ENCODE data around the gene BCL2L13. TPM values are rescaled to one million over a fixed set of nuclear protein-coding genes. Genes with fewer than 3 reads are reported as not detected.
"Not testable (repeated sequence)": the region's sequence is repeated elsewhere in the genome, so short reads cannot be mapped to it uniquely, and the experiment has no call there.

BCL2L13 gene
- total RNA-seq, 2 experiments from 2014 or later, result 23.5 to 24.9 TPM

GRCh38 chr22:17743661-17744411 is 105.3 kb downstream of the BCL2L13 start:
- ChIA-PET CTCF (interaction anchor here (2.2 to 4.6 kb wide), 3 partner anchors 9 to 41 kb away, joined by 6 to 37 read pairs (median 7); no protein-coding TSS in a partner anchor), POLR2A (no interaction called here)
- Mint-ChIP-seq H3K4me1 (peaks cover 6% of the 10 kb centered on the region), H3K27ac (no peak overlapping the region), H3K36me3 (ENCODE audit: low read depth) (no peaks in the 10 kb centered on the region), H3K27me3 (no peaks in the 10 kb centered on the region), H3K9me3 (no peaks in the 10 kb centered on the region), H3K4me3 (no peak overlapping the region)
- DNase-seq, result no peak

- H3K4me1 Mint-ChIP-seq, result peaks cover 6% of the 10 kb centered on the region
- H3K4me3 Mint-ChIP-seq, result no peak overlapping the region
- ChIA-PET POLR2A (no interaction called here), CTCF (interaction anchor here (2.2 to 4.6 kb wide), 2 partner anchors 8 to 40 kb away, joined by 6 to 37 read pairs; no protein-coding TSS in a partner anchor)
- H3K27me3 Mint-ChIP-seq, result no peaks in the 10 kb centered on the region
- H3K36me3 Mint-ChIP-seq (ENCODE audit: low read depth), result no peaks in the 10 kb centered on the region
- H3K27ac Mint-ChIP-seq, result peak overlapping the region; percentile 74
- no peak for DNase-seq
- H3K9me3 Mint-ChIP-seq, result no peaks in the 10 kb centered on the region
Measured at GRCh38 chr22:17744430-17744829, 105.9 kb downstream of the BCL2L13 start.

- Mint-ChIP-seq H3K36me3 (ENCODE audit: low read depth) (no peaks in the 10 kb centered on the region), H3K27me3 (no peaks in the 10 kb centered on the region), H3K4me3 (no peak overlapping the region), H3K4me1 (peaks cover 6% of the 10 kb centered on the region), H3K9me3 (no peaks in the 10 kb centered on the region), H3K27ac (no peak overlapping the region)
- CTCF ChIA-PET, result no interaction called here
- DNase-seq, result no peak
- POLR2A ChIA-PET, result no interaction called here
Measured at GRCh38 chr22:17746916-17747315, 108.4 kb downstream of the BCL2L13 start.

- H3K27ac Mint-ChIP-seq, result no peak overlapping the region
- H3K4me1 Mint-ChIP-seq, result peaks cover 6% of the 10 kb centered on the region
- H3K4me3 Mint-ChIP-seq, result no peak overlapping the region
- H3K27me3 Mint-ChIP-seq, result no peaks in the 10 kb centered on the region
- H3K36me3 Mint-ChIP-seq (ENCODE audit: low read depth), result no peaks in the 10 kb centered on the region
- DNase-seq, result no peak
- no peaks in the 10 kb centered on the region for H3K9me3 Mint-ChIP-seq
- CTCF ChIA-PET, result no interaction called here
- POLR2A ChIA-PET, result no interaction called here
Measured at GRCh38 chr22:17748555-17749353, 110.2 kb downstream of the BCL2L13 start.

- H3K4me1 Mint-ChIP-seq, result peaks cover 3% of the 10 kb centered on the region
- ChIA-PET CTCF (interaction anchor here (1.2 kb wide), 1 partner anchor 23 kb away, joined by 3 read pairs; no protein-coding TSS in a partner anchor), POLR2A (no interaction called here)
- H3K9me3 Mint-ChIP-seq, result no peaks in the 10 kb centered on the region
- no peaks in the 10 kb centered on the region for H3K27me3 Mint-ChIP-seq
- H3K27ac Mint-ChIP-seq, result no peak overlapping the region
- no peaks in the 10 kb centered on the region for H3K36me3 Mint-ChIP-seq (ENCODE audit: low read depth)
- no peak for DNase-seq
- H3K4me3 Mint-ChIP-seq, result no peak overlapping the region
Measured at GRCh38 chr22:17749605-17750395, 111.2 kb downstream of the BCL2L13 start.

GRCh38 chr22:17751596-17751995 is 113.0 kb downstream of the BCL2L13 start:
- ChIA-PET CTCF (interaction anchor here (0.5 to 1.9 kb wide), 3 partner anchors 8 to 51 kb away, joined by 3 to 6 read pairs (median 3); no protein-coding TSS in a partner anchor), POLR2A (no interaction called here)
- H3K27ac Mint-ChIP-seq, result no peak overlapping the region
- no peaks in the 10 kb centered on the region for H3K9me3 Mint-ChIP-seq
- no peak for DNase-seq
- H3K4me3 Mint-ChIP-seq, result no peak overlapping the region
- no peaks in the 10 kb centered on the region for H3K36me3 Mint-ChIP-seq (ENCODE audit: low read depth)
- H3K27me3 Mint-ChIP-seq, result no peaks in the 10 kb centered on the region
- H3K4me1 Mint-ChIP-seq, result no peaks in the 10 kb centered on the region

- Mint-ChIP-seq H3K27me3 (no peaks in the 10 kb centered on the region), H3K9me3 (no peaks in the 10 kb centered on the region), H3K4me3 (no peak overlapping the region), H3K4me1 (no peaks in the 10 kb centered on the region), H3K36me3 (ENCODE audit: low read depth) (no peaks in the 10 kb centered on the region), H3K27ac (no peak overlapping the region)
- CTCF ChIA-PET, result interaction anchor here (0.6 to 1.9 kb wide), 6 partner anchors 10 to 33 kb away, joined by 3 to 8 read pairs (median 6); no protein-coding TSS in a partner anchor
- POLR2A ChIA-PET, result no interaction called here
- DNase-seq, result no peak
Measured at GRCh38 chr22:17753401-17753989, 114.9 kb downstream of the BCL2L13 start.

GRCh38 chr22:17754233-17754925 is 115.8 kb downstream of the BCL2L13 start:
- Mint-ChIP-seq H3K27ac (no peak overlapping the region), H3K36me3 (ENCODE audit: low read depth) (no peaks in the 10 kb centered on the region), H3K9me3 (no peaks in the 10 kb centered on the region), H3K4me1 (no peaks in the 10 kb centered on the region), H3K27me3 (no peaks in the 10 kb centered on the region), H3K4me3 (no peak overlapping the region)
- CTCF ChIA-PET, result interaction anchor here (0.6 to 1.5 kb wide), 5 partner anchors 11 to 32 kb away, joined by 3 to 8 read pairs (median 5); no protein-coding TSS in a partner anchor
- POLR2A ChIA-PET, result no interaction called here
- DNase-seq, result peak; percentile 32

- H3K4me1 Mint-ChIP-seq, result peaks cover 11% of the 10 kb centered on the region
- POLR2A ChIA-PET, result no interaction called here
Measured at GRCh38 chr22:17761138-17761488, 122.6 kb downstream of the BCL2L13 start.

GRCh38 chr22:17763442-17763841 is 124.9 kb downstream of the BCL2L13 start:
- POLR2A ChIA-PET; CTCF ChIA-PET; H3K4me3 Mint-ChIP-seq; H3K36me3 Mint-ChIP-seq (ENCODE audit: low read depth); DNase-seq; H3K27ac Mint-ChIP-seq; H3K9me3 Mint-ChIP-seq: not testable (repeated sequence)
- Mint-ChIP-seq H3K4me1 (peaks cover 22% of the 10 kb centered on the region), H3K27me3 (peaks cover 16% of the 10 kb centered on the region)

More at GRCh38 chr22:17761138-17761488, 122.6 kb downstream of the BCL2L13 start:
- H3K27me3 Mint-ChIP-seq, result peaks cover 14% of the 10 kb centered on the region
- no peak for DNase-seq
- no peak overlapping the region for H3K4me3 Mint-ChIP-seq
- CTCF ChIA-PET, result no interaction called here
- H3K36me3 Mint-ChIP-seq (ENCODE audit: low read depth), result peaks cover 2% of the 10 kb centered on the region
- H3K9me3 Mint-ChIP-seq, result no peaks in the 10 kb centered on the region
- H3K27ac Mint-ChIP-seq, result no peak overlapping the region

- no peak for DNase-seq
- Mint-ChIP-seq H3K4me1 (peaks cover 22% of the 10 kb centered on the region), H3K9me3 (no peaks in the 10 kb centered on the region), H3K4me3 (no peak overlapping the region), H3K27me3 (peaks cover 16% of the 10 kb centered on the region), H3K27ac (no peak overlapping the region), H3K36me3 (ENCODE audit: low read depth) (peaks cover 2% of the 10 kb centered on the region)
- POLR2A ChIA-PET, result no interaction called here
- CTCF ChIA-PET, result no interaction called here
Measured at GRCh38 chr22:17764036-17764435, 125.5 kb downstream of the BCL2L13 start.

- CTCF ChIA-PET; H3K4me3 Mint-ChIP-seq; POLR2A ChIA-PET; DNase-seq; H3K9me3 Mint-ChIP-seq; H3K36me3 Mint-ChIP-seq (ENCODE audit: low read depth); H3K27ac Mint-ChIP-seq: not testable (repeated sequence)
- peaks cover 23% of the 10 kb centered on the region for H3K4me1 Mint-ChIP-seq
- peaks cover 16% of the 10 kb centered on the region for H3K27me3 Mint-ChIP-seq
Measured at GRCh38 chr22:17764852-17765251, 126.3 kb downstream of the BCL2L13 start.
